B cell (primary cell): Measurements from ENCODE around the gene ASTN2. TPM values are rescaled to one million over a fixed set of nuclear protein-coding genes. Genes with fewer than 3 reads are reported as not detected.

Source experiments
- ATAC-seq: fragments of 200-7000 bp; cut with Tn5 transposase; one replicate; pipeline ENCODE4 v1.10.0; 2021; ENCODE audit warnings: low read depth, mild to moderate bottlenecking, moderate number of reproducible peaks, moderate library complexity
- CTCF ChIA-PET: fragments of 350-600 bp; sonication (Branson Sonifier 250); formaldehyde crosslinking; loops from one replicate; lab custom pipeline; 2021; ENCODE audit warnings: antibody characterized with exemption, inconsistent platforms; lab: Charles Lee
- POLR2A ChIA-PET: fragments of 350-600 bp; sonication (Branson Sonifier 250); formaldehyde crosslinking; loops from one replicate; lab custom pipeline; 2021; ENCODE audit warnings: antibody characterized with exemption; lab: Charles Lee
- DNase-seq: peaks from one replicate; pipeline ENCODE4 v3.0.0; 2013
- H2AFZ ChIP-seq: 2 replicates; pipeline ENCODE4 v1.6.1; 2012; ENCODE audit warnings: mild to moderate bottlenecking, low read depth, low read length; ENCODE audit not compliant: insufficient read depth, poor library complexity, severe bottlenecking
- H3K27ac ChIP-seq, 2 donors: 1 replicate in 1 of 2; 2 replicates in 1 of 2; pipeline ENCODE4 v1.5.1; 2012 to 2013; ENCODE audit warnings: low read length in 2 of 2, mild to moderate bottlenecking in 2 of 2, moderate library complexity in 1 of 2
- H3K27me3 ChIP-seq, 4 experiments: fragments of 200-600 bp in 1 of 4; sonication (generic) in 1 of 4; replicated peaks in 1 of 4; 1 replicate in 2 of 4; 2 replicates in 2 of 4; pipeline versions ENCODE4 v1.6.1 to v1.7.0; 2013 to 2016; ENCODE audit warnings: low read length in 3 of 4, mild to moderate bottlenecking in 2 of 4, mixed read lengths in 1 of 4, moderate library complexity in 1 of 4; ENCODE audit not compliant: insufficient read depth in 4 of 4, control insufficient read depth in 3 of 4; ENCODE audit errors: control extremely low read depth in 1 of 4
- H3K36me3 ChIP-seq, 2 experiments: replicated peaks in 1 of 2; 1 replicate in 1 of 2; 2 replicates in 1 of 2; pipeline versions ENCODE4 v1.6.1 to v1.7.1; 2013; ENCODE audit warnings: low read length in 1 of 2; ENCODE audit not compliant: insufficient read depth in 2 of 2, control insufficient read depth in 1 of 2; ENCODE audit errors: control extremely low read depth in 1 of 2, extremely low read depth in 1 of 2
- H3K4me1 ChIP-seq, 2 donors: fragments of 200-600 bp in 1 of 2; sonication (generic) in 1 of 2; 1 replicate in 1 of 2; 2 replicates in 1 of 2; pipeline versions ENCODE4 v1.5.1 to v1.6.1; 2013 to 2017; ENCODE audit warnings: low read length in 2 of 2; ENCODE audit not compliant: control insufficient read depth in 2 of 2, insufficient read depth in 2 of 2
- H3K4me2 ChIP-seq: replicated peaks from 2 replicates; pipeline ENCODE3; 2012; ENCODE audit warnings: mild to moderate bottlenecking, low read depth, low read length; ENCODE audit not compliant: poor library complexity, severe bottlenecking
- H3K4me3 ChIP-seq, 5 experiments: fragments of 200-600 bp in 1 of 5; sonication (generic) in 1 of 5; 1 replicate in 3 of 5; 2 replicates in 2 of 5; pipeline versions ENCODE4 v1.5.1 to v1.7.0; 2011 to 2016; ENCODE audit warnings: low read length in 4 of 5, mild to moderate bottlenecking in 4 of 5, low read depth in 2 of 5, control low read depth in 1 of 5, moderate library complexity in 1 of 5; ENCODE audit not compliant: insufficient read depth in 1 of 5; ENCODE audit errors: control extremely low read depth in 1 of 5, extremely low read depth in 1 of 5
- H3K79me2 ChIP-seq: fragments of 200-600 bp; sonication (generic); one replicate; pipeline ENCODE4 v1.6.0; 2016; ENCODE audit warnings: low read length; ENCODE audit not compliant: control insufficient read depth, insufficient read depth
- H3K9ac ChIP-seq: fragments of 200-600 bp; sonication (generic); 2 replicates; pipeline ENCODE4 v1.6.1; 2017; ENCODE audit warnings: mild to moderate bottlenecking, low read length, moderate library complexity
- H3K9me3 ChIP-seq, 3 donors: one replicate each; pipeline versions ENCODE4 v1.6.1 to v1.7.1; 2013; ENCODE audit warnings: low read length in 2 of 3; ENCODE audit not compliant: control insufficient read depth in 2 of 3, insufficient read depth in 1 of 3; ENCODE audit errors: control extremely low read depth in 1 of 3
- H4K20me1 ChIP-seq: 2 replicates; pipeline ENCODE4 v1.6.0; 2012; ENCODE audit warnings: mild to moderate bottlenecking, low read length; ENCODE audit not compliant: insufficient read depth, control insufficient read depth, poor library complexity, severe bottlenecking
- H3K27ac Mint-ChIP-seq: one replicate; pipeline ENCODE4 v1.8.0; 2021; ENCODE audit warnings: mixed read lengths
- H3K27me3 Mint-ChIP-seq: one replicate; pipeline ENCODE4 v1.8.0; 2021; ENCODE audit warnings: mixed read lengths
- H3K4me1 Mint-ChIP-seq: one replicate; pipeline ENCODE4 v1.8.0; 2021; ENCODE audit warnings: mixed read lengths
- H3K4me3 Mint-ChIP-seq: one replicate; pipeline ENCODE4 v1.8.0; 2021; ENCODE audit warnings: mixed read lengths
- H3K9me3 Mint-ChIP-seq: one replicate; pipeline ENCODE4 v1.8.0; 2022; ENCODE audit warnings: mixed read lengths; ENCODE audit not compliant: insufficient read depth
- CTCF ChIP-seq: fragments of 200-600 bp; IDR thresholded peaks from one replicate; pipeline ENCODE4 v1.8.0; 2022; ENCODE audit warnings: antibody characterized with exemption, mild to moderate bottlenecking
- EZH2 ChIP-seq: IDR thresholded peaks from 2 replicates; pipeline ENCODE4 v1.6.1; 2012; ENCODE audit warnings: borderline replicate concordance, low read depth, mild to moderate bottlenecking, moderate library complexity, low read length; ENCODE audit not compliant: insufficient read depth, poor library complexity, severe bottlenecking
- WGBS: methylation state at CpG from one replicate; pipeline ENCODE4 v1.1.5; 2013; ENCODE audit warnings: missing lambda C conversion rate; ENCODE audit not compliant: insufficient coverage; 5-methylcytosine and 5-hydroxymethylcytosine counted together
- intact Hi-C: fragments of 100-400 bp; cut with micrococcal nuclease; formaldehyde crosslinking; loops from one replicate; pipeline ENCODE4 v1.10.0; 2022
- polyA plus RNA-seq: library from polyadenylated mRNA; depleted of rRNA; stranded (reverse); fragments of >200 nt; gene quantifications from 2 replicates; pipeline ENCODE4 v1.2.3, GENCODE V29; 2012
- total RNA-seq, 2 donors: library from RNA; stranded (reverse); fragments of 120-200 nt in 1 of 2; gene quantifications; 1 replicate in 1 of 2; 2 replicates in 1 of 2; pipeline versions ENCODE4 v1.2.3 to v1.2.4, GENCODE V29; 2013 to 2022

The ASTN2 gene
- total and polyA plus RNA-seq, 2 donors (not counting 1 experiment from before 2014, with no cell fraction given): 1.2 to 3.6 TPM

- H3K9me3 ChIP-seq: no peaks in the 10 kb centered on the region
- WGBS: 56% methylated on average over 1 of the region's 1 CpG
- TF ChIP-seq EZH2 (no peak), CTCF (no peak)
- intact Hi-C loops: no loop called here
- no peak overlapping the region for H3K27ac ChIP-seq
- no peaks in the 10 kb centered on the region for H3K4me1 Mint-ChIP-seq
- ATAC-seq (no peak), DNase-seq (no peak)
- H3K9ac ChIP-seq: no peak overlapping the region
- H3K27me3 Mint-ChIP-seq: peaks cover 3% of the 10 kb centered on the region
- H3K27ac Mint-ChIP-seq: no peak overlapping the region
- ChIA-PET CTCF (no interaction called here), POLR2A (no interaction called here)
- H3K4me3 Mint-ChIP-seq: no peak overlapping the region
- H3K27me3 ChIP-seq: no peaks in the 10 kb centered on the region
- no peak overlapping the region for H2AFZ ChIP-seq
- no peak overlapping the region for H3K4me2 ChIP-seq
- no peaks in the 10 kb centered on the region for H3K36me3 ChIP-seq
- H3K79me2 ChIP-seq: no peaks in the 10 kb centered on the region
- H3K4me1 ChIP-seq: no peaks in the 10 kb centered on the region
- H3K9me3 Mint-ChIP-seq: no peaks in the 10 kb centered on the region
- H3K4me3 ChIP-seq: no peak overlapping the region
- H4K20me1 ChIP-seq: no peaks in the 10 kb centered on the region
These were observed 60.5 kb downstream of the ASTN2 start for GRCh38 chr9:117354244-117354847.

GRCh38 chr9:117344892-117345660 lies 69.8 kb downstream of the ASTN2 start:
- H3K9ac ChIP-seq: no peak overlapping the region
- Mint-ChIP-seq H3K9me3 (no peaks in the 10 kb centered on the region), H3K4me1 (no peaks in the 10 kb centered on the region), H3K4me3 (no peak overlapping the region), H3K27ac (no peak overlapping the region), H3K27me3 (no peaks in the 10 kb centered on the region)
- H3K79me2 ChIP-seq: no peaks in the 10 kb centered on the region
- H3K4me3 ChIP-seq: no peak overlapping the region
- POLR2A ChIA-PET: no interaction called here
- no peak for DNase-seq
- H3K4me1 ChIP-seq: no peaks in the 10 kb centered on the region
- no peak for ATAC-seq
- H4K20me1 ChIP-seq: no peaks in the 10 kb centered on the region
- CTCF ChIA-PET: no interaction called here
- no peak for TF ChIP-seq EZH2
- no peak for TF ChIP-seq CTCF
- intact Hi-C loops: no loop called here
- H3K9me3 ChIP-seq: no peaks in the 10 kb centered on the region
- no peak overlapping the region for H3K4me2 ChIP-seq
- H3K27me3 ChIP-seq: no peaks in the 10 kb centered on the region
- 41% methylated on average over 3 of the region's 4 CpGs for WGBS
- no peak overlapping the region for H3K27ac ChIP-seq
- no peak overlapping the region for H2AFZ ChIP-seq
- no peaks in the 10 kb centered on the region for H3K36me3 ChIP-seq
